Omental fat pad (tissue), 4 donors: ENCODE results near the gene LRRC71. TPM values are rescaled to one million over a fixed set of nuclear protein-coding genes. Genes with fewer than 3 reads are reported as not detected.

Experiments
- ATAC-seq: fragments of 150-250 bp; one replicate; pipeline ENCODE4 v1.9.1; 2016; ENCODE audit warnings: mild to moderate bottlenecking, moderate library complexity; ENCODE audit not compliant: low FRiP score
- DNase-seq: peaks from one replicate; pipeline ENCODE4 v3.0.0-alpha.2; 2019; ENCODE audit warnings: low spot score
- CTCF ChIP-seq, 3 donors: fragments of 450-650 bp; IDR thresholded peaks; one replicate each; pipeline ENCODE4 v1.5.1; 2016 to 2017; ENCODE audit warnings: antibody characterized with exemption in 3 of 3, mild to moderate bottlenecking in 3 of 3, moderate library complexity in 2 of 3
- total RNA-seq, 4 donors: library from RNA; depleted of rRNA; stranded (reverse); fragments of >200 nt; gene quantifications; one replicate each; pipeline ENCODE4 v1.1.0, GENCODE V29; 2016

The LRRC71 gene
- total RNA-seq, 4 donors from 2014 or later: not detected

DNA sequence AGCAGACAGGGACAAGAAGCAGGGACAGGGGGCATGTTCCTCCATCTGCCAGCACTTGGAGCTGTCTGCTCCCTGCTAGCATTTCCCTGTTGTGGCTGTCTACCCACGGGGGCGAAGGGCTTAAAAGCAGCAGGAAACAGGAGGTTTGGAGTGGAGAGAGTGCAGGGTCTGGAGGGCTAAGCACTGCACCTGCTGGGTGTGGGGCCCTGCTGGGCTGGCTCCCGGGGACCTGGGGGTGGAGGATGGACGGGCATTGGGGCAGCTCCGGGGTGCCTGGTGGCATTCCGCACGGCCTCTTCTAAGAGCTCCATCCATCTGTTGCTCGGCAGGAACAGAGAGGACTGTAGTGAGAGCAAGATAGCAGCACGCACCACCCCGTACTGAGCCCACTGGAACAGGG lies 21.2 kb downstream of the LRRC71 start:
- no peak for ATAC-seq
- no peak for TF ChIP-seq CTCF (IDR thresholded peaks at IDR 0.05)
- DNase-seq: no peak

- DNase-seq (no peak), ATAC-seq (no peak)
- no peak for TF ChIP-seq CTCF (IDR thresholded peaks at IDR 0.05)
Measured at GRCh38 chr1:156942176-156942575, 21.7 kb downstream of the LRRC71 start.

GRCh38 chr1:156942576-156942975 lies 22.1 kb downstream of the LRRC71 start:
- TF ChIP-seq CTCF (IDR thresholded peaks at IDR 0.05): no peak
- ATAC-seq (no peak), DNase-seq (no peak)

- TF ChIP-seq CTCF (IDR thresholded peaks at IDR 0.05): no peak
- ATAC-seq (no peak), DNase-seq (no peak)
Measured at GRCh38 chr1:156943756-156944155, 23.3 kb downstream of the LRRC71 start.

DNA sequence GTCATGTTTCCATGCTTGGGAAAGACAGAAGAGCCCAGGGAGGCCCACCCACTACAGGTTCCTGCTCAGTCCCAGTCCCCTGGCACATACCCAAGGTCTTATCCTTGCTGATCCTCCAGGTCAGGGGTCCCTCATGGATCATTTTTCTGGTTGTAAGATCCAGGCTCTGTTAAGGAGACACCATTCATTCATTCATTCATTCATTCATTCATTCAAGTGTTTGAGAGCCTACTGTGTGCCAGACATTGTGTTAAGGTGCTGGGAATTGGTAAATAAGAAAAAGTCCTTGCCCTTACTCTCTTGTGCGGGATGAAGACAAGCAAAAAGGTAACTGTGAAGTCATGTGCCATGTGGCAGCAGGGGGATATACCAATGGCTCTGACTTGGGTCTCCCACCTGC lies 23.8 kb downstream of the LRRC71 start:
- ATAC-seq: no peak
- TF ChIP-seq CTCF (IDR thresholded peaks at IDR 0.05): no peak
- no peak for DNase-seq

DNA sequence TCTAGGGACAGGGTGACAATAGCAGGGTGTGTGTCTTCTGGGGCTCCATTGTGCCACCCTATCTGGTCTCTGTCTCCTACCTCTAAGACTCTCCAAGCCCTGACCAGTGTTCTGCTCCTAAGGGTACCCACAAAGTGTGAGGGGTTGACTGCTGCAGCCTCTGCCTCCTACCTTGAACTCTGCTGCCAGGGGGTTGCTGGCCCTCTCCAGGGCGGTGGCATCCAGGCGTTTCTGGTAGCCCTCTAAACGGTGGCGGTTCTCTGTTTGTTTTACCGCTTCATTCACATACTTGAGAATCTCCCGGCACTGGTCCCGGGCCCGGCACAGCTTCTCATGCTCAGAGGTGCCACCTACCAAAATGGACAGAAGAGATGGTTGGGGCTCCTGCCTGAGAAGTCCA lies 24.4 kb downstream of the LRRC71 start:
- DNase-seq: no peak
- no peak for TF ChIP-seq CTCF (IDR thresholded peaks at IDR 0.05)
- ATAC-seq: no peak

DNA sequence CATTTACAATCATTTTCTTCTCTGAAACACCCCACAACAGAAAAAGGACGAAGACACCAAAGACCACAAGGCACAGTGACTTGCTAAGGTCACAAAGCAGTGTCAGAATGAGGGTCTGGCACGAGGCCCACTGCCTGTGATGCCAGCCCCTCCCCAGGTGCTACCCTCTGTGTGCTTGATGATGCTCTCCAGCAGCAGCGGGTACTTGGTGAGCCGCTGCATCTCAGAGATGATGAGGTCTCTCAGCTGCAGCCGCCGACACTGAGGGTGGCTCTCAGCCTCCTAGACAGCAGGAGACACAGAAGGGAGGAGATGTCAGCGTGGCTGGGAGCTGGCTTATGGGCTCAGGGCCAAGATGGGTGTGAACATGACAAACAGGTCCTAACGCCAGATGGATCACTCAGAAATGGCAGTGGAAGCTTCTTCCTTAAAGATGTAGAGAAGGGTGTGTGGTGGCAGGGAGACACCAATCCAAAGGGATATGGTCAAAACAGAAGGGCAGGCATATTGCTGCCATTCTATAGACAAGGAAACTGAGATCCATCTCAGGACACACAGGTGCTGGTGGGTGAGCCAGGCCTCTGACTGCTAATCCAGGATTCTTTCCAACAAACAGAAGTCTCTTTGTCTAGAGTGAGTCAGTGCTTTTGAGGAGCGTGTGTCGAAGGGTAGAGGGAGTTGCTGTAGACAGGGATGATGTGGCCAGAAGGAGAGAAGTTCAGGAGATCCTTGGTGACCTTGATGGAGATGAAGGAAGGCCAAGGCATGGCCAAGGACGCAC lies 25.6 kb downstream of the LRRC71 start:
- ATAC-seq (no peak), DNase-seq (no peak)
- TF ChIP-seq CTCF (IDR thresholded peaks at IDR 0.05): no peak
